ENCODE data around the gene DUSP5.

The DUSP5 gene

GRCh38 chr10:110523736-110524135, 26.0 kb downstream of the DUSP5 start:
- TF ChIP-seq, protein P1, sequence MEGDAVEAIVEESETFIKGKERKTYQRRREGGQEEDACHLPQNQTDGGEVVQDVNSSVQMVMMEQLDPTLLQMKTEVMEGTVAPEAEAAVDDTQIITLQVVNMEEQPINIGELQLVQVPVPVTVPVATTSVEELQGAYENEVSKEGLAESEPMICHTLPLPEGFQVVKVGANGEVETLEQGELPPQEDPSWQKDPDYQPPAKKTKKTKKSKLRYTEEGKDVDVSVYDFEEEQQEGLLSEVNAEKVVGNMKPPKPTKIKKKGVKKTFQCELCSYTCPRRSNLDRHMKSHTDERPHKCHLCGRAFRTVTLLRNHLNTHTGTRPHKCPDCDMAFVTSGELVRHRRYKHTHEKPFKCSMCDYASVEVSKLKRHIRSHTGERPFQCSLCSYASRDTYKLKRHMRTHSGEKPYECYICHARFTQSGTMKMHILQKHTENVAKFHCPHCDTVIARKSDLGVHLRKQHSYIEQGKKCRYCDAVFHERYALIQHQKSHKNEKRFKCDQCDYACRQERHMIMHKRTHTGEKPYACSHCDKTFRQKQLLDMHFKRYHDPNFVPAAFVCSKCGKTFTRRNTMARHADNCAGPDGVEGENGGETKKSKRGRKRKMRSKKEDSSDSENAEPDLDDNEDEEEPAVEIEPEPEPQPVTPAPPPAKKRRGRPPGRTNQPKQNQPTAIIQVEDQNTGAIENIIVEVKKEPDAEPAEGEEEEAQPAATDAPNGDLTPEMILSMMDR (IDR thresholded peaks at IDR 0.05), result no peak

- TF ChIP-seq, protein P1 (IDR thresholded peaks at IDR 0.05), result no peak
These were observed 26.6 kb downstream of the DUSP5 start for GRCh38 chr10:110524179-110524858.

GRCh38 chr10:110524859-110525232, 27.1 kb downstream of the DUSP5 start:
- TF ChIP-seq, protein P1 (IDR thresholded peaks at IDR 0.05), result no peak

DNA sequence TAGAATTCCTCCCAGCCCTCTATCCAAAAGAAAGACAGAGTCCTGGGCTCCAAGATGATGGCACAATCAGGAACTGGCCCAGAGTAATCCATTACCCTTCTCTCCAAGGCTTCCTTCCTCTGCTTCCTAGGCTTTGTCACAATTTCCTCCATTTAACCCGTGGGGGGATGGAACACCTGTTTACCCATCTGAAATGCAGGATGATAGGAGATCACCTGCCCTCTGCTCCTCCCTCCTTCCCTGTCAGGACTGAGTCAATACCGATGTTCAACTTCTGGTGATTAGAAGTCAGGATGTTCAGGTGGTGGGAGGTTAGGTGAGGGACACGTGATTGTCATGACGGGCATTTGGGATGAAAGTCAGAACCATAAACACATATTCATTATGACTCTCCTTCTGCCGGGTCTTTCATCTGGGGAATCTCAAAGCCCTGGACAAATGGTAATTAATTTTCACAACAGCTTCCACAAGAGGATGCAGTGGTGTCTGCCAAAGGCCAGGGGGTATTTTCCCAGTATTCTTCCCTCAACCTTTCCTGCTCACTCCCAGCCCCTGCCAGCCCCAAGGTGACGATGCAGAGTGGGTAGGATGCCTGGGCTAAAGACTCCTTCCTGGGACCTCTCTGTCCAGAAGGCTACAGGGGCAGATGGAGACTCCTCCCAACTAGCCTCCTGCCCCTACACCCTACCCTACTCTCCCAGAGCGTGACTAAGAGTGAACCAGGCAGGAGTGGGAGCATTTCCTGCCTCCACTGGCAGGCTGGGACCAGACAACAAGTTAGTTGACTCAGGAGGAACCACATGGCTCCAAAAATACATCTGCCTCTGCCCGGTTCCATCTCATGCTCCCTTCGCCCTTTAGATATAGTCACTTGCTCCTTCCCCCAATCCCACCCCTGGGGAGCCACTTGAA, 27.9 kb downstream of the DUSP5 start:
- TF ChIP-seq, protein P1 (IDR thresholded peaks at IDR 0.05), result no peak

DNA sequence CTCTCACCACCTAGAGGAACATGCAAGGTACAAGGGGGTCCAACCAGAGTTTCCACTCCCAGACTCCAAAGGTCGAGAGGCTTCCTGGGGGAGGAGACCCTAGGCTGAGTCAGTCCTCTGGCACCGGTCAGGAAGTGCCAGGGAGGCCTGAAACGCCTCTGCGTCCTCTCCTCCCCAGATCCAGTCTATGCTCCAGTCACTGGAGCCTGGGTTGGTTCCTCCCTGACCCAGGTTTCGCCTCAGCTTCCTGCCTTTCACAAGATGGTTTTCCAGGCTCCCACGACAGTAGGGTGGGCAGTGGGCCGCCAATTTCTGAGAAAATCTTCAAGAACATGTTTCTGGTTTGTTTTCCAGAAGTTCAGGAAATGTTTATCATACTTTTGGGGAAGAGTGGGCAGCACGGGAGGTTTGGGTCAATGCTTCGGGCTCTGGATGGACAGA, 30.0 kb downstream of the DUSP5 start:
- TF ChIP-seq, protein P1 (IDR thresholded peaks at IDR 0.05), result no peak

DNA sequence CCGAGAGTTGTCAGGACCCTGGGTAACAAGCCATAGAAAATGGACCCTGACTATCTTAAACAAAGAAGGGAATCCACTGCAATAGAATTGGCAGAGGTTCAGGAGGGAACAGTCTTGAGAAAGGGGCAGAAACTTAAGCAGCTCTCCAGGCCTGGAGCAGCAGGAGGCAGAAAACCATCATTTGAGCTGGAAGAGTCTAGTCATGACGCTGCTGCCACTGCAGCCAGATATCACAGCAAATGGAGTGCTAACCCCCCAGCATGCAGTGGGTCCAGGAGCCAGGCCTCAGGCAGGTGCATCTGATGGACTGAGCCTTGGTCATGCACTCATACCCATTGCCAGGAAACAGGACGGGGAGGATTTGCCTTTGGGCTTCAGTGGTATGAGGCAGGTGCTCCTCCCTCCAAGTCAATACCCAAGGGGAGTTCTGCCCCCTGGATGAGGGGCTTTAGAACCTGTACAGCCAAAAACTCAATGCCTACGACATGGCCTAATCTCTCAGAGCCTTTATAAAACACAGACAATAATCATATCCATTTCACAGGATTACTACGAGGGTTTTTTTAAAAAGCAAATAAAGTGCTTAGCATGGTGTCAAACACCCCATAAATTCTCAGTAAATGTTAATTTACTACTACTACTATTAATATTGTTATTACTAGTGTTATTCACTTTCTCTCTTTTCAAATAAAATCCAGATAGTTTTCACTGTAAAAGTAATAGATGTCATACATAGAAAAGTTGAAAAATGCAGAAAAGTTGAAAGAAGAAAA, 30.7 kb downstream of the DUSP5 start:
- TF ChIP-seq, protein P1 (IDR thresholded peaks at IDR 0.05), result no peak

DNA sequence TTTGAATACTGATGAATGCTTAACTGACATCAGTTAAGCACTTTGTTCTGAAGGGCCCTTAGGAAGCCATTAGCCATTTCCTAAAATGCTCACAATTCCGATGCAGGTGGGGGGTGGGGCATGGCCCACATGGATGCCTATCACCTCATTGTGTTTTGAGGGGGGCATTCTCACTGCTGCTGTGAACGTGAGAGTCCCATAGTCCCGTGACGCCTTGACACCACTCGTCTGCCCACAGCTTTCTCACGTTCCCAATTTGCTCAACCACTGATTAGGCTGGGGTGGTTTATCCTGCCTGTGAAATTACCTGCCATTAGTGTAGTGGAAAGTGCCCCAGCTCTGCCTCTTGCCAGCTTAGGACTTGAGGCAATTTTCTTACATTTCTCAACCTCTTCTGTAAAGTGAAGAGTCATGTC, 31.9 kb downstream of the DUSP5 start:
- TF ChIP-seq, protein P1 (IDR thresholded peaks at IDR 0.05), result no peak

All from LNCAP (cell line).